Epithelial cell of proximal tubule (primary cell): Measurements from ENCODE around the gene GTF3A. TPM values are rescaled to one million over a fixed set of nuclear protein-coding genes. Genes with fewer than 3 reads are reported as not detected.
"Not testable (repeated sequence)": the region's sequence is repeated elsewhere in the genome, so short reads cannot be mapped to it uniquely, and the experiment has no call there.

ENCODE experiments used
- DNase-seq: peaks from one replicate; pipeline ENCODE4 v3.0.0-alpha.2; 2011; ENCODE audit warnings: low read depth
- H3K4me3 ChIP-seq: 2 replicates; pipeline ENCODE4 v1.5.1; 2011; ENCODE audit warnings: low read depth, mild to moderate bottlenecking, low read length
- total RNA-seq: library from RNA; depleted of rRNA; stranded (reverse); fragments of >200 nt; gene quantifications from 2 replicates; pipeline ENCODE4 v1.2.3, GENCODE V29; 2015
- TF ChIP-seq, protein P1 (sequence below): conservative IDR thresholded peaks from 2 replicates; pipeline ENCODE4 v1.5.1; 2012; ENCODE audit warnings: low read depth, mild to moderate bottlenecking, low read length

The GTF3A gene
- total RNA-seq, 1 donor from 2014 or later, result 160 TPM

- TF ChIP-seq, protein P1, sequence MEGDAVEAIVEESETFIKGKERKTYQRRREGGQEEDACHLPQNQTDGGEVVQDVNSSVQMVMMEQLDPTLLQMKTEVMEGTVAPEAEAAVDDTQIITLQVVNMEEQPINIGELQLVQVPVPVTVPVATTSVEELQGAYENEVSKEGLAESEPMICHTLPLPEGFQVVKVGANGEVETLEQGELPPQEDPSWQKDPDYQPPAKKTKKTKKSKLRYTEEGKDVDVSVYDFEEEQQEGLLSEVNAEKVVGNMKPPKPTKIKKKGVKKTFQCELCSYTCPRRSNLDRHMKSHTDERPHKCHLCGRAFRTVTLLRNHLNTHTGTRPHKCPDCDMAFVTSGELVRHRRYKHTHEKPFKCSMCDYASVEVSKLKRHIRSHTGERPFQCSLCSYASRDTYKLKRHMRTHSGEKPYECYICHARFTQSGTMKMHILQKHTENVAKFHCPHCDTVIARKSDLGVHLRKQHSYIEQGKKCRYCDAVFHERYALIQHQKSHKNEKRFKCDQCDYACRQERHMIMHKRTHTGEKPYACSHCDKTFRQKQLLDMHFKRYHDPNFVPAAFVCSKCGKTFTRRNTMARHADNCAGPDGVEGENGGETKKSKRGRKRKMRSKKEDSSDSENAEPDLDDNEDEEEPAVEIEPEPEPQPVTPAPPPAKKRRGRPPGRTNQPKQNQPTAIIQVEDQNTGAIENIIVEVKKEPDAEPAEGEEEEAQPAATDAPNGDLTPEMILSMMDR, result no peak
- no peak for DNase-seq
- no peak overlapping the region for H3K4me3 ChIP-seq
Observed at GRCh38 chr13:27396252-27396846, 28.1 kb upstream of the GTF3A start.

GRCh38 chr13:27398360-27398759 lies 26.1 kb upstream of the GTF3A start:
- no peak for DNase-seq
- H3K4me3 ChIP-seq, result no peak overlapping the region
- TF ChIP-seq, protein P1, result no peak

DNA sequence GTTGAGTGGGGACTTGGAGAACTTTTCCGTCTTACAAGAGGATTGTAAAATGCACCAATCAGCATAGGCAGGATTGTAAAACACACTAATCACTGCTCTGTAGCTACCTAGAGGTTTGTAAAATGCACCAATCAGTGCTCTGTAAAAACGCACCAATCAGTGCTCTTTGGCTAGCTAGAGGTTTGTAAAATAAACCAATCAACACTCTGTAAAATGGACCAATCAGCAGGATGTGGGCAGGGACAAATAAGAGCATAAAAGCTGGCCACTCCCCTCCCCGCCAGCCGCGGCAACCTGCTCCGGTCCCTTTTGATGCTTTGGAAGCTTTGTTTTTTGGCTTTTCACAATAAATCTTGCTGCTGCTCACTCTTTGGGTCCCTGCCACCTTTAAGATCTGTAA lies 24.0 kb upstream of the GTF3A start:
- H3K4me3 ChIP-seq, DNase-seq: not testable (repeated sequence)

DNA sequence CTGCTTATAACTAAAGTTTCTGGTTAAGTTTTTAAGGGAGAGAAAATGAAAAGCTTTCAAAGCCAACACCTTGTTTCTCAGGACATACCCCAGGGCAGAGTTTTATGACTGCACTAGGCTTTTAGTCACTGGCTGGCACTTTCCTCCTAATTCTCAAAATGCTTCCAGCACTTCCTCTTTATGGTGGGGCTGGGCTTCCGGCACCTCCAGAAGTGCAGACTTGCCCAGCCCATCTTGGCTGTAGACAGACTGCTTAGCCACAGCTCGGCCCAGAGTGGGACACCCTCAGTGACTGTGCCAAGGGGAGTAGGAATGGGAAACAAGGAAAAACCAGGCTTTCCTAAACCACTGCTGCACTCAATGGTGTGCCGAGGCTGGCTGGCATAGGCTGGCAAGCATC lies 23.2 kb upstream of the GTF3A start:
- no peak for DNase-seq
- TF ChIP-seq, protein P1, result no peak

GRCh38 chr13:27403203-27403678 lies 21.2 kb upstream of the GTF3A start:
- TF ChIP-seq, protein P1, result no peak
- peak; percentile 56 for DNase-seq
- no peak overlapping the region for H3K4me3 ChIP-seq

More for the DNA sequence above, 23.2 kb upstream of the GTF3A start:
- H3K4me3 ChIP-seq, result no peak overlapping the region

GRCh38 chr13:27403727-27404385 lies 20.6 kb upstream of the GTF3A start:
- no peak for DNase-seq
- no peak overlapping the region for H3K4me3 ChIP-seq
- TF ChIP-seq, protein P1, result no peak

GRCh38 chr13:27404680-27405079 lies 19.7 kb upstream of the GTF3A start:
- TF ChIP-seq, protein P1, result no peak
- DNase-seq, result no peak

More at GRCh38 chr13:27404680-27405079, 19.7 kb upstream of the GTF3A start:
- no peak overlapping the region for H3K4me3 ChIP-seq
